Activated CD8-positive, alpha-beta T cell treated with anti-CD3 and anti-CD28 coated beads for 36 hours (primary cell): ENCODE measurements around the gene PTH2. TPM values are rescaled to one million over a fixed set of nuclear protein-coding genes. Genes with fewer than 3 reads are reported as not detected.
A peak's percentile ranks its signal among the peaks of the same experiment; 100 is the strongest.

Experiments used
- ATAC-seq: fragments of 200-7000 bp; cut with Tn5 transposase; one replicate; pipeline ENCODE4 v1.10.0; 2021; ENCODE audit warnings: mild to moderate bottlenecking, moderate library complexity
- CTCF ChIA-PET: fragments of 350-600 bp; sonication (Branson Sonifier 250); formaldehyde crosslinking; loops from one replicate; lab custom pipeline; 2021; ENCODE audit warnings: antibody characterized with exemption; lab: Charles Lee
- POLR2A ChIA-PET: fragments of 350-600 bp; sonication (Branson Sonifier 250); formaldehyde crosslinking; loops from one replicate; lab custom pipeline; 2021; ENCODE audit warnings: antibody characterized with exemption; lab: Charles Lee
- DNase-seq: peaks from one replicate; pipeline ENCODE4 v3.0.0-alpha.2; 2020
- H3K27ac Mint-ChIP-seq: one replicate; pipeline ENCODE4 v1.8.0; 2021; ENCODE audit warnings: mild to moderate bottlenecking, mixed read lengths
- H3K27me3 Mint-ChIP-seq: one replicate; pipeline ENCODE4 v1.8.0; 2021; ENCODE audit warnings: mixed read lengths
- H3K36me3 Mint-ChIP-seq: one replicate; pipeline ENCODE4 v1.8.0; 2021; ENCODE audit warnings: low read depth, mixed read lengths
- H3K4me1 Mint-ChIP-seq: one replicate; pipeline ENCODE4 v1.8.0; 2021; ENCODE audit warnings: low read depth, mixed read lengths
- H3K4me3 Mint-ChIP-seq: one replicate; pipeline ENCODE4 v1.8.0; 2021; ENCODE audit warnings: mild to moderate bottlenecking, moderate library complexity, mixed read lengths
- H3K9me3 Mint-ChIP-seq: one replicate; pipeline ENCODE4 v1.8.0; 2021; ENCODE audit warnings: mixed read lengths
- intact Hi-C: fragments of 100-400 bp; cut with micrococcal nuclease; formaldehyde crosslinking; loops from one replicate; pipeline ENCODE4 v1.10.0; 2022
- total RNA-seq, 2 experiments: library from RNA; stranded (reverse); gene quantifications; one replicate each; pipeline ENCODE4 v1.2.3, GENCODE V29; 2021
- TF ChIP-seq, protein P1 (sequence below): fragments of 200-600 bp; IDR thresholded peaks from one replicate; pipeline ENCODE4 v1.8.0; 2022; ENCODE audit warnings: antibody characterized with exemption, mild to moderate bottlenecking

Gene PTH2
- total RNA-seq, 2 experiments from 2014 or later, result not detected

DNA sequence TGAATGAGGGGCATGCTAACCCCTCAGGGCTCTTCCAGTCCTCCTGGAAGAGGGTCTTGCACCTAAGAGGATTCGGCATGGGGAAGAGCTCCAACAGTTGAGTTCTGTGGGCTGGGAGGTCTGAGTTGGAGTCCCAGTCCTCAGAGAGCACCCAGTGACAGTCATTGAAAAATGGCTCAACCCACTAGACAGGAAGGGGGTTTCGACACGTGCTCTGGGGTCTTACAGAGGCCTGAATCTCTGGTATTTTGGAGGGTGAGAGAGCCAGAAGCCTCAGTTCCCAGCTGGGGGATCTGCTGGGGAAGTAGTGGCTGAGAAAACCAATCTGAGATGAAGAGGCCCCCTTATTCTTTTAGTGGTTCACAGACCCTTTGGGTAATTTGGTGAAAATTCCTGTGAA is 9.0 kb downstream of the PTH2 start:
- Mint-ChIP-seq H3K4me3 (no peak overlapping the region), H3K4me1 (peaks cover 20% of the 10 kb centered on the region), H3K36me3 (no peaks in the 10 kb centered on the region), H3K9me3 (no peaks in the 10 kb centered on the region), H3K27me3 (peaks cover 12% of the 10 kb centered on the region), H3K27ac (no peak overlapping the region)
- intact Hi-C loops, result no loop called here
- ChIA-PET POLR2A (no interaction called here), CTCF (interaction anchor here (2.4 kb wide), 1 partner anchor 22 kb away, joined by 8 read pairs; no protein-coding TSS in a partner anchor)
- ATAC-seq, result no peak
- DNase-seq, result no peak
- TF ChIP-seq, protein P1, sequence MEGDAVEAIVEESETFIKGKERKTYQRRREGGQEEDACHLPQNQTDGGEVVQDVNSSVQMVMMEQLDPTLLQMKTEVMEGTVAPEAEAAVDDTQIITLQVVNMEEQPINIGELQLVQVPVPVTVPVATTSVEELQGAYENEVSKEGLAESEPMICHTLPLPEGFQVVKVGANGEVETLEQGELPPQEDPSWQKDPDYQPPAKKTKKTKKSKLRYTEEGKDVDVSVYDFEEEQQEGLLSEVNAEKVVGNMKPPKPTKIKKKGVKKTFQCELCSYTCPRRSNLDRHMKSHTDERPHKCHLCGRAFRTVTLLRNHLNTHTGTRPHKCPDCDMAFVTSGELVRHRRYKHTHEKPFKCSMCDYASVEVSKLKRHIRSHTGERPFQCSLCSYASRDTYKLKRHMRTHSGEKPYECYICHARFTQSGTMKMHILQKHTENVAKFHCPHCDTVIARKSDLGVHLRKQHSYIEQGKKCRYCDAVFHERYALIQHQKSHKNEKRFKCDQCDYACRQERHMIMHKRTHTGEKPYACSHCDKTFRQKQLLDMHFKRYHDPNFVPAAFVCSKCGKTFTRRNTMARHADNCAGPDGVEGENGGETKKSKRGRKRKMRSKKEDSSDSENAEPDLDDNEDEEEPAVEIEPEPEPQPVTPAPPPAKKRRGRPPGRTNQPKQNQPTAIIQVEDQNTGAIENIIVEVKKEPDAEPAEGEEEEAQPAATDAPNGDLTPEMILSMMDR, result no peak

DNA sequence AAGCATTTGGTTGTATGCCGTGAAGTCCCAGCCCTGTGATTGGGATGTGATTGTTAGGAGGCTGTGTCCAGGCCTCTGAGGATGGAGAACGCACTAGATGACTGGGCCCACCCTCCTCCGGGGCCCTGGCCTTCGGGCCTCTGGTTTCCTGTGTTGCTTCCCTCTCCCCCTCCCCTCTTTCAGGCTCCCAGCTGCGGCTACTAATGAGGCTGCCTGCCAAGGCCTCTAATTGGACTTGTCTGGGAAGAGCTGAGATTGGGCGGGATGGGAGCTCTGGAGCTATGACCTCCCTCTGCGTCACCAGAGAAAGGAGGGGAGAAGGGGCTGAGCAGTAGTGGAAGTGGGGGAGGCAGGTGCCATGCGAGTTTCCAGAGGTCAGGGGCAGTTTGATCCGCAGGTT is 9.9 kb downstream of the PTH2 start:
- Mint-ChIP-seq H3K27me3 (peaks cover 5% of the 10 kb centered on the region), H3K36me3 (no peaks in the 10 kb centered on the region), H3K27ac (no peak overlapping the region), H3K4me1 (peaks cover 28% of the 10 kb centered on the region), H3K4me3 (no peak overlapping the region), H3K9me3 (no peaks in the 10 kb centered on the region)
- ChIA-PET POLR2A (no interaction called here), CTCF (interaction anchor here (0.7 to 2.4 kb wide), 4 partner anchors 12 to 112 kb away, joined by 3 to 8 read pairs (median 3); partner anchors contain the start of gene GFY)
- TF ChIP-seq, protein P1, result no peak
- intact Hi-C loops, result no loop called here
- DNase-seq (no peak), ATAC-seq (no peak)

- Mint-ChIP-seq H3K36me3 (no peaks in the 10 kb centered on the region), H3K9me3 (no peaks in the 10 kb centered on the region), H3K27ac (no peak overlapping the region), H3K4me3 (no peak overlapping the region), H3K4me1 (peaks cover 35% of the 10 kb centered on the region), H3K27me3 (no peaks in the 10 kb centered on the region)
- ChIA-PET POLR2A (interaction anchor here (0.5 to 0.9 kb wide), 2 partner anchors 10 to 86 kb away, joined by 3 to 4 read pairs; no protein-coding TSS in a partner anchor), CTCF (interaction anchor here (0.9 to 2.4 kb wide), 6 partner anchors 13 to 109 kb away, joined by 3 to 8 read pairs (median 3); partner anchors contain the start of genes GFY and PIH1D1)
- ATAC-seq (no peak), DNase-seq (no peak)
- TF ChIP-seq, protein P1, result no peak
- intact Hi-C loops, result no loop called here
These were observed 11.4 kb downstream of the PTH2 start for GRCh38 chr19:49411681-49412326.

- H3K9me3 Mint-ChIP-seq, result no peaks in the 10 kb centered on the region
- peak; percentile 57 for ATAC-seq
- CTCF ChIA-PET, result interaction anchor here (0.7 to 2.2 kb wide), 6 partner anchors 10 to 289 kb away, joined by 3 to 11 read pairs (median 4); no protein-coding TSS in a partner anchor
- no peaks in the 10 kb centered on the region for H3K27me3 Mint-ChIP-seq
- H3K36me3 Mint-ChIP-seq, result no peaks in the 10 kb centered on the region
- peak overlapping the region; percentile 59 for H3K27ac Mint-ChIP-seq
- H3K4me1 Mint-ChIP-seq, result peaks cover 35% of the 10 kb centered on the region
- peak; percentile 36 for DNase-seq
- intact Hi-C loops, result no loop called here
- peak overlapping the region; percentile 1 for H3K4me3 Mint-ChIP-seq
- POLR2A ChIA-PET, result interaction anchor here (0.6 to 1.2 kb wide), 6 partner anchors 10 to 50 kb away, joined by 3 to 5 read pairs (median 4); partner anchors contain the start of gene PIH1D1
- TF ChIP-seq, protein P1, result no peak
These were observed 13.7 kb downstream of the PTH2 start for GRCh38 chr19:49409441-49410029.
